ENCODE measurements around the gene SARM1.

SARM1 gene

GRCh38 chr17:28357061-28357900 is 14.2 kb upstream of the SARM1 start, which contains the start of gene POLDIP2:
POLDIP2 (minus strand) TSS chr17:28357527; CDS start chr17:28357448, 79 bp downstream.
- no peak for TF ChIP-seq CTCF (conservative IDR thresholded peaks at IDR 0.05; ENCODE audit: control insufficient read depth, insufficient read depth, low read depth, low read length)
- peak within 1 kb of the TSS; percentile 97 for H3K4me3 ChIP-seq (ENCODE audit: control insufficient read depth, low read depth, low read length)
- peak; percentile 92 for DNase-seq (ENCODE audit: low read depth)

GRCh38 chr17:28357901-28358197 is 13.6 kb upstream of the SARM1 start:
- H3K4me3 ChIP-seq (ENCODE audit: control insufficient read depth, low read depth, low read length): peak overlapping the region; percentile 97
- TF ChIP-seq CTCF (conservative IDR thresholded peaks at IDR 0.05; ENCODE audit: control insufficient read depth, insufficient read depth, low read depth, low read length): no peak
- no peak for DNase-seq (ENCODE audit: low read depth)

GRCh38 chr17:28363186-28363585 is 8.3 kb upstream of the SARM1 start:
- no peak for TF ChIP-seq CTCF (conservative IDR thresholded peaks at IDR 0.05; ENCODE audit: control insufficient read depth, insufficient read depth, low read depth, low read length)
- DNase-seq (ENCODE audit: low read depth): no peak
- no peak overlapping the region for H3K4me3 ChIP-seq (ENCODE audit: control insufficient read depth, low read depth, low read length)

- DNase-seq (ENCODE audit: low read depth): no peak
- H3K4me3 ChIP-seq (ENCODE audit: control insufficient read depth, low read depth, low read length): no peak overlapping the region
- TF ChIP-seq CTCF (conservative IDR thresholded peaks at IDR 0.05; ENCODE audit: control insufficient read depth, insufficient read depth, low read depth, low read length): no peak
Observed at GRCh38 chr17:28363776-28364650, 7.5 kb upstream of the SARM1 start.

- no peak for TF ChIP-seq CTCF (conservative IDR thresholded peaks at IDR 0.05; ENCODE audit: control insufficient read depth, insufficient read depth, low read depth, low read length)
- no peak within 1 kb of the TSS for H3K4me3 ChIP-seq (ENCODE audit: control insufficient read depth, low read depth, low read length)
Observed at GRCh38 chr17:28364665-28365363, 6.7 kb upstream of the SARM1 start, which contains the start of gene SEBOX. SEBOX (minus strand) TSS chr17:28365199; CDS start chr17:28365151, 48 bp downstream.

GRCh38 chr17:28365487-28365886 is 6.0 kb upstream of the SARM1 start:
- TF ChIP-seq CTCF (conservative IDR thresholded peaks at IDR 0.05; ENCODE audit: control insufficient read depth, insufficient read depth, low read depth, low read length): no peak
- DNase-seq (ENCODE audit: low read depth): no peak
- no peak overlapping the region for H3K4me3 ChIP-seq (ENCODE audit: control insufficient read depth, low read depth, low read length)

More at GRCh38 chr17:28364665-28365363, 6.7 kb upstream of the SARM1 start, which contains the start of gene SEBOX:
- no peak for DNase-seq (ENCODE audit: low read depth)

All from fibroblast of mammary gland (primary cell).